Vagina (tissue), 2 donors: Measurements from ENCODE around the gene GFI1B. TPM values are rescaled to one million over a fixed set of nuclear protein-coding genes. Genes with fewer than 3 reads are reported as not detected.

Source experiments
- DNase-seq, 2 donors: peaks; one replicate each; pipeline ENCODE4 v3.0.0-alpha.2; 2017; ENCODE audit errors: extremely low spot score in 2 of 2
- H3K27ac ChIP-seq: fragments of 200-600 bp; sonication (generic); one replicate; pipeline ENCODE4 v1.5.1; 2019
- H3K27me3 ChIP-seq: fragments of 200-600 bp; sonication (generic); one replicate; pipeline ENCODE4 v1.5.1; 2019
- H3K36me3 ChIP-seq, 2 donors: fragments of 200-600 bp; sonication (generic); one replicate each; pipeline ENCODE4 v1.5.1; 2017 to 2019
- H3K4me1 ChIP-seq: fragments of 200-600 bp; sonication (generic); one replicate; pipeline ENCODE4 v1.5.1; 2019
- H3K4me3 ChIP-seq, 2 donors: fragments of 200-600 bp; sonication (generic); 1 replicate in 1 of 2; 2 replicates in 1 of 2; pipeline ENCODE4 v1.5.1; 2016 to 2019
- H3K9me3 ChIP-seq: fragments of 200-600 bp; sonication (generic); one replicate; pipeline ENCODE4 v1.5.1; 2019
- POLR2A ChIP-seq, 2 donors: fragments of 450-650 bp; IDR thresholded peaks; one replicate each; pipeline ENCODE4 v1.6.1; 2017; ENCODE audit warnings: antibody characterized with exemption in 2 of 2, mild to moderate bottlenecking in 2 of 2, moderate library complexity in 2 of 2
- POLR2AphosphoS5 ChIP-seq, 2 donors: sonication (generic); formaldehyde crosslinking; IDR thresholded peaks; one replicate each; pipeline ENCODE4 v1.9.0; 2017; ENCODE audit warnings: antibody characterized with exemption in 2 of 2, mild to moderate bottlenecking in 2 of 2, low read depth in 1 of 2; ENCODE audit not compliant: insufficient read depth in 1 of 2
- intact Hi-C: fragments of 100-400 bp; cut with DNase I; formaldehyde crosslinking; loops from one replicate; pipeline ENCODE4 v1.15.1; 2023
- total RNA-seq: library from RNA; depleted of rRNA; stranded (reverse); fragments of >200 nt; gene quantifications from one replicate; pipeline ENCODE4 v1.2.3, GENCODE V29; 2016
- TF ChIP-seq, protein P1 (sequence below), 3 experiments: fragments of 450-650 bp in 2 of 3; fragments of 200-600 bp in 1 of 3; sonication (generic) in 1 of 3; IDR thresholded peaks; one replicate each; pipeline ENCODE4 v1.5.1; 2017 to 2019; ENCODE audit warnings: antibody characterized with exemption in 3 of 3, mild to moderate bottlenecking in 2 of 3, moderate library complexity in 2 of 3

GFI1B gene
- total RNA-seq, 1 donor from 2014 or later, result not detected

DNA sequence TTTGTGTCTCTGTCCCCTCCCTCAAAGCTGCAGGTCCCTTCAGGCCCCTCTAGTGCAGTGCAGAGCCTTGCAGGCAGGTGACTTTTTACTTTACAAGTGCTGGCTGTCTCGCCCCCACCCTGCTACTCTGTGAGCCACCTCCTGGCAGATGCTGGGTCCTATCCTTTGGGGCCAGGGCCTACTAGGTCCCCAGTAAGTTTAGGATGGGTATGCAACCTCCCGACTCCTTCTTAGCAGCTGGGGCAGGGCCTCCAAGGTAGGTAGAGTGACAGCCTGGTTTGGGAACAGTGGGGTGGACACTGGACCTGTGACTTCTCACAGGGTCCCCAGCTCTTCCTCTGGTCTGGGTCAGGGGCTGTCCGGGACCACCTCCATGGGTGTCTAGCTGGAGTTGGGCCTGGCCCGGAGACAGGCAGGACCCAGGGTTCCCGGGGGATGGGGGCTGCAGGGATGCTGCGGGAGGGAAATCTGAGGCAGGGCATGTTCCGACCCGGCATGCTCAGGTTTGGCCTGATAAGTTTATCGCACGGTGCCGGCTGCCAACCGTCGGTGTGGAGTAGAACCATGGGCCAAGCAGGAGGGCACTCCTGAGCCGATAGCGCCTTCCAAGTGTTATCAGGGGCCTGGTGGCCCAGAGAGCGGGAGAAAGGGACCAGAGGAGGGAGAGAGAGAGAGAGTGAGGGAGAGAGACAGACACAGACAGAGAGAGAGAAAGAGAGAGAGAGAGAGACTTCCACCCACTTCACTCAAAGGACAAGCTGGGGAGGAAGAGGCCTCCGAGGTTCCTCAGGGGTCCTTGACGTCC, 20.5 kb downstream of the GFI1B start:
- Histone ChIP-seq H3K36me3 (no peaks in the 10 kb centered on the region), H3K9me3 (no peaks in the 10 kb centered on the region), H3K27me3 (no peaks in the 10 kb centered on the region), H3K27ac (no peak overlapping the region), H3K4me3 (no peak overlapping the region), H3K4me1 (peaks cover 8% of the 10 kb centered on the region)
- DNase-seq, result no peak
- TF ChIP-seq, protein P1, sequence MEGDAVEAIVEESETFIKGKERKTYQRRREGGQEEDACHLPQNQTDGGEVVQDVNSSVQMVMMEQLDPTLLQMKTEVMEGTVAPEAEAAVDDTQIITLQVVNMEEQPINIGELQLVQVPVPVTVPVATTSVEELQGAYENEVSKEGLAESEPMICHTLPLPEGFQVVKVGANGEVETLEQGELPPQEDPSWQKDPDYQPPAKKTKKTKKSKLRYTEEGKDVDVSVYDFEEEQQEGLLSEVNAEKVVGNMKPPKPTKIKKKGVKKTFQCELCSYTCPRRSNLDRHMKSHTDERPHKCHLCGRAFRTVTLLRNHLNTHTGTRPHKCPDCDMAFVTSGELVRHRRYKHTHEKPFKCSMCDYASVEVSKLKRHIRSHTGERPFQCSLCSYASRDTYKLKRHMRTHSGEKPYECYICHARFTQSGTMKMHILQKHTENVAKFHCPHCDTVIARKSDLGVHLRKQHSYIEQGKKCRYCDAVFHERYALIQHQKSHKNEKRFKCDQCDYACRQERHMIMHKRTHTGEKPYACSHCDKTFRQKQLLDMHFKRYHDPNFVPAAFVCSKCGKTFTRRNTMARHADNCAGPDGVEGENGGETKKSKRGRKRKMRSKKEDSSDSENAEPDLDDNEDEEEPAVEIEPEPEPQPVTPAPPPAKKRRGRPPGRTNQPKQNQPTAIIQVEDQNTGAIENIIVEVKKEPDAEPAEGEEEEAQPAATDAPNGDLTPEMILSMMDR (IDR thresholded peaks at IDR 0.05), result no peak
- TF ChIP-seq POLR2AphosphoS5 (IDR thresholded peaks at IDR 0.05; ENCODE audit: insufficient read depth in 1 of 2, low read depth in 1 of 2) (no peak), POLR2A (IDR thresholded peaks at IDR 0.05) (no peak)
- intact Hi-C loops, result no loop called here

DNA sequence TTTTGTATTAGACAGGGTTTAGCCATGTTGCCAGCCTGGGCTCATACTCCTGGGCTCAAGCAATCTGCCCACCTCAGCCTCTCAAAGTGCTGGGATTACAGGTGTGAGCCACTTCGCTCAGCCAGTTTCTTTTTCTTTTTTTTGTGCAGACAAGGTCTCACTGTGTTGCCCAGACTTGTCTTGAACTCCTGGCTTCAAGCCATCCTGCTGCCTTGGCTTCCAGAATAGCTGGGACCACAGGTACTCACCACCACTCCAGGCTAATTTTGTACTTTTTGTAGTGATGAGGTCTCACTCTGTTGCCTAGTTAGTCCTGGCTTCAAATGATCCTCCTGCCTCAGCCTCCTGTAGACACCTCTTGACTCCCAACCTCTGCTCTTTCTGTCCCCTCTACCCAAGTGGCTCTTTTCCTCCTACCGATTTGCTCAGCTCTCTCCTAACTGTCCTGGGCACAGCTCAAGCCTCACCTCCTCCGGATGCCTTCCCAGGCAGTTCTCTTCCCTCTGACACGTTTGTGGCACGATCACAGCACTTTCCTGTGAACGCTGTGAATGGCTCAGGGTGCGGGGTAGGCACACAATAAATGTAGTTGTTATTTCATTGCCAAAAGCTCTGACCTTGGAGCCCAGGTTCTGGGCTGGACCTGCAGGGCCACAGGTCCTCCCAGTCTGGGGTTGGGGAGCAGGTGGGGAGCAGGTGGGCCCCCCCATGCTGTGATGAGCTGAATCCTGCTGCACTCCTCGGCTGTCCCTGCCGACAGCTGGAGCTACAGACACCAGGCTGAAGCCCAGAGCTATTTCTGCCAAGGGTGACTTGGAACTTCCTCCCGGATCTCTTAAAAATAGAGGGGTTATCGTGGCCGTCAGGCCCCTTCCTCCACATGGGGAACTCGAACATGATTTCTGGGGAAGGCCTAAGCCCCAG, 23.9 kb downstream of the GFI1B start:
- H3K4me3 ChIP-seq, result no peak overlapping the region
- intact Hi-C loops, result no loop called here
- DNase-seq, result no peak
- TF ChIP-seq POLR2AphosphoS5 (IDR thresholded peaks at IDR 0.05; ENCODE audit: insufficient read depth in 1 of 2, low read depth in 1 of 2) (no peak), POLR2A (IDR thresholded peaks at IDR 0.05) (no peak)
- TF ChIP-seq, protein P1 (IDR thresholded peaks at IDR 0.05), result no peak
- no peaks in the 10 kb centered on the region for H3K27me3 ChIP-seq
- no peaks in the 10 kb centered on the region for H3K4me1 ChIP-seq
- H3K36me3 ChIP-seq, result no peaks in the 10 kb centered on the region
- H3K27ac ChIP-seq, result no peak overlapping the region
- no peaks in the 10 kb centered on the region for H3K9me3 ChIP-seq

DNA sequence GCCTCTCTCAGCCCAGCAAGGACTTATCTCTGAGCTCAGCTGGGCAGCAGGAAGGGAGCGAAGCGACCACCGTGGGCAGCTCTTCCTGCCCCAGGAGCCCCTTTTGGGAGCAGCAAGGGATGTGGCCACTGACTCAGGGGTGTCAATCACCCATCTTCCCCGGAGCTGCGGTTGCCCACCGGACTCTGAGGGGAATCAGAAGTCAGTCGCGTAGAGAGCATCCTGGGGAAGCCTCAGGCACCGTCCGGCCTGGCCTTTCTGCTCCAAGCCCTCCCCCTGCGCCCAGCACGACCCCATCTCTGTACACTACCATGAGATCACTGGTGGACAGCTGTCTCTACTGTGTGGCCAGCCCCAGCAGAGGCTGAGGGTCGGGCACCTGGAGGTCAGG, 24.6 kb downstream of the GFI1B start:
- no peaks in the 10 kb centered on the region for H3K9me3 ChIP-seq
- H3K36me3 ChIP-seq, result no peaks in the 10 kb centered on the region
- no peak for DNase-seq
- TF ChIP-seq POLR2A (IDR thresholded peaks at IDR 0.05) (no peak), POLR2AphosphoS5 (IDR thresholded peaks at IDR 0.05; ENCODE audit: insufficient read depth in 1 of 2, low read depth in 1 of 2) (no peak)
- TF ChIP-seq, protein P1 (IDR thresholded peaks at IDR 0.05), result no peak
- intact Hi-C loops, result no loop called here
- H3K4me3 ChIP-seq, result no peak overlapping the region
- no peaks in the 10 kb centered on the region for H3K4me1 ChIP-seq
- no peak overlapping the region for H3K27ac ChIP-seq
- H3K27me3 ChIP-seq, result no peaks in the 10 kb centered on the region

DNA sequence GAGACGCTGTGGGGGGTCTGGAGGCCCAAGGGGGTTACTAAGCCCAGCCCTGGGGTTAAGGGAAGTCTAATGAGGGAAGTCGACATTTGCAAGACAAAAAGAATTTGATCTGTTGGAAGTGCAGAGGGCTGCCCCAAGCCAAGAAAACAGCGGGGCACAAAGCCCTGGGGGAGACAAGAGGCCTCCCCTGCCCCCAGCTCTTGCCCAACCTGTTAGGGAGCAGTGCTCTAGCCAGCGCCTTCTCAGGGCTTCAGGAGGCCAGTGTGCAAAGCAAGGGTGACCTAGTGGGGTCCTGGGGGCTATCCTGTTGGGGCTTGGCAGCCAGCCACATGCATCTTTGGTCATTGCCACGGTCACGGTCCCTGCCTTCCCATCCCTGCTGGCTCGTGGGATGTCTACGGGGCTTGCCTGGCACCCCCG, 25.2 kb downstream of the GFI1B start:
- no peaks in the 10 kb centered on the region for H3K27me3 ChIP-seq
- H3K4me1 ChIP-seq, result no peaks in the 10 kb centered on the region
- intact Hi-C loops, result no loop called here
- no peaks in the 10 kb centered on the region for H3K36me3 ChIP-seq
- no peaks in the 10 kb centered on the region for H3K9me3 ChIP-seq
- no peak for TF ChIP-seq POLR2A (IDR thresholded peaks at IDR 0.05)
- TF ChIP-seq, protein P1 (IDR thresholded peaks at IDR 0.05), result no peak
- no peak for TF ChIP-seq POLR2AphosphoS5 (IDR thresholded peaks at IDR 0.05; ENCODE audit: insufficient read depth in 1 of 2, low read depth in 1 of 2)
- H3K27ac ChIP-seq, result no peak overlapping the region
- DNase-seq, result no peak
- H3K4me3 ChIP-seq, result no peak overlapping the region
